Stomach (tissue), 4 donors: ENCODE results near the gene FBF1.

ENCODE experiments used
- POLR2A ChIP-seq, 4 donors: fragments of 450-650 bp; IDR thresholded peaks; one replicate each; pipeline ENCODE4 v1.6.1; 2016; ENCODE audit warnings: antibody characterized with exemption in 4 of 4, control low read depth in 2 of 4, mild to moderate bottlenecking in 1 of 4, moderate library complexity in 1 of 4
- POLR2AphosphoS5 ChIP-seq, 3 donors: sonication (generic); formaldehyde crosslinking; IDR thresholded peaks; one replicate each; pipeline ENCODE4 v1.6.1; 2016; ENCODE audit warnings: antibody characterized with exemption in 3 of 3
- TF ChIP-seq, protein P1 (sequence below), 7 experiments: fragments of 450-650 bp in 4 of 7; fragments of 200-600 bp in 3 of 7; sonication (generic) in 3 of 7; IDR thresholded peaks; one replicate each; pipeline ENCODE4 v1.5.1; 2016 to 2019; ENCODE audit warnings: antibody characterized with exemption in 7 of 7, control low read depth in 2 of 7, mild to moderate bottlenecking in 1 of 7

DNA sequence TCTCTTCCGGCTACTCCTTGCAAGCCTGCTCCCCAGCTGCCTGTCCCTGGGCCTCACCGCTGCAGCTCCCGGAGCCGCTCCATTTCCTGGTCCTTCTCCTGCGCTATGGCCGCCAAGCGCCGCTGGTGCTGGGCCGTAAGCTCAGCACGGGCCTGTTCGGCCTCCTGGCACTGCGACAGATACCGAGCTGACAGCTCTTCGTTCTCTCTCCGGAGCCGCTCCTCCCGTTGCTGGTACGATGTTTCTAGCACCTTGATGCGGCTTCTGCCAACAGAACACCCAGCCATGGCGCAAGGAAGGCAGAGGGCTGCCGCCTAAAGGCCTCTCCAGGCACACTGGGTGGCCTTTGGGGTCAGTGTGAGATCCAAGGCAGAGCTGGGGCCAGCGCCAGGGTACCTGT is 21.2 kb downstream of the FBF1 start:
- TF ChIP-seq POLR2A (IDR thresholded peaks at IDR 0.05) (no peak), POLR2AphosphoS5 (IDR thresholded peaks at IDR 0.05) (no peak)
- TF ChIP-seq, protein P1, sequence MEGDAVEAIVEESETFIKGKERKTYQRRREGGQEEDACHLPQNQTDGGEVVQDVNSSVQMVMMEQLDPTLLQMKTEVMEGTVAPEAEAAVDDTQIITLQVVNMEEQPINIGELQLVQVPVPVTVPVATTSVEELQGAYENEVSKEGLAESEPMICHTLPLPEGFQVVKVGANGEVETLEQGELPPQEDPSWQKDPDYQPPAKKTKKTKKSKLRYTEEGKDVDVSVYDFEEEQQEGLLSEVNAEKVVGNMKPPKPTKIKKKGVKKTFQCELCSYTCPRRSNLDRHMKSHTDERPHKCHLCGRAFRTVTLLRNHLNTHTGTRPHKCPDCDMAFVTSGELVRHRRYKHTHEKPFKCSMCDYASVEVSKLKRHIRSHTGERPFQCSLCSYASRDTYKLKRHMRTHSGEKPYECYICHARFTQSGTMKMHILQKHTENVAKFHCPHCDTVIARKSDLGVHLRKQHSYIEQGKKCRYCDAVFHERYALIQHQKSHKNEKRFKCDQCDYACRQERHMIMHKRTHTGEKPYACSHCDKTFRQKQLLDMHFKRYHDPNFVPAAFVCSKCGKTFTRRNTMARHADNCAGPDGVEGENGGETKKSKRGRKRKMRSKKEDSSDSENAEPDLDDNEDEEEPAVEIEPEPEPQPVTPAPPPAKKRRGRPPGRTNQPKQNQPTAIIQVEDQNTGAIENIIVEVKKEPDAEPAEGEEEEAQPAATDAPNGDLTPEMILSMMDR (IDR thresholded peaks at IDR 0.05) = no peak
